ENCODE measurements around the gene ADGRG7. TPM values are rescaled to one million over a fixed set of nuclear protein-coding genes. Genes with fewer than 3 reads are reported as not detected.

ADGRG7 gene
- total and polyA plus RNA-seq, 8 donors, result 0.12 TPM; not detected in 7

DNA sequence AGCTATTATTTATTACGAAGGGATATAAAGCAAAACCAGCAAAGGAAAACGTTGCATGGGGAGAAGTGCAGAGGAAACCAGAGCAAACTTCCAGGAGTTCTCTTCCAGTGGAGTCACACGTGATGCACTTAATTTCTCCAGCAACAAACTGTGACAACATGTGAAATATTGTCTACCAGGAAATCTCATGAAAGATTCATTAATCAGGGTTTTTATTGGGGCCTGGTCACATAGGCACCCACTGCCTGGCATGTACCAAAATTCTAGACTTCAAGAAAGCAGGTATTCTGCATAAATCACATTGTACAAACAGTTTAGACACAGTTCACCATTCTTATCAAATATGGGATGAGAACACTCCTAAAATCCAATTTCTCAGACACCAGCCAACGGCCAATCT is 94.5 kb downstream of the ADGRG7 start:
- DNase-seq, result peak in 1 of 6 donors; percentile 15
- Histone ChIP-seq H3K27me3 (no peaks in the 10 kb centered on the region), H3K4me1 (no peaks in the 10 kb centered on the region), H3K9me3 (no peaks in the 10 kb centered on the region), H3K27ac (peak overlapping the region in 2 of 4 donors; percentile 4 to 54), H3K4me3 (no peak overlapping the region), H3K36me3 (no peaks in the 10 kb centered on the region)
- TF ChIP-seq, protein P1, sequence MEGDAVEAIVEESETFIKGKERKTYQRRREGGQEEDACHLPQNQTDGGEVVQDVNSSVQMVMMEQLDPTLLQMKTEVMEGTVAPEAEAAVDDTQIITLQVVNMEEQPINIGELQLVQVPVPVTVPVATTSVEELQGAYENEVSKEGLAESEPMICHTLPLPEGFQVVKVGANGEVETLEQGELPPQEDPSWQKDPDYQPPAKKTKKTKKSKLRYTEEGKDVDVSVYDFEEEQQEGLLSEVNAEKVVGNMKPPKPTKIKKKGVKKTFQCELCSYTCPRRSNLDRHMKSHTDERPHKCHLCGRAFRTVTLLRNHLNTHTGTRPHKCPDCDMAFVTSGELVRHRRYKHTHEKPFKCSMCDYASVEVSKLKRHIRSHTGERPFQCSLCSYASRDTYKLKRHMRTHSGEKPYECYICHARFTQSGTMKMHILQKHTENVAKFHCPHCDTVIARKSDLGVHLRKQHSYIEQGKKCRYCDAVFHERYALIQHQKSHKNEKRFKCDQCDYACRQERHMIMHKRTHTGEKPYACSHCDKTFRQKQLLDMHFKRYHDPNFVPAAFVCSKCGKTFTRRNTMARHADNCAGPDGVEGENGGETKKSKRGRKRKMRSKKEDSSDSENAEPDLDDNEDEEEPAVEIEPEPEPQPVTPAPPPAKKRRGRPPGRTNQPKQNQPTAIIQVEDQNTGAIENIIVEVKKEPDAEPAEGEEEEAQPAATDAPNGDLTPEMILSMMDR (IDR thresholded peaks at IDR 0.05), result no peak
- peak in 3 of 4 donors; percentile 36 to 72 (median 71) for ATAC-seq
- no peak for FAIRE-seq
- WGBS, 2 donors, result 41% methylated on average over 4 of the region's 4 CpGs
- intact Hi-C loops (cut with DNase I), result no loop called here

DNA sequence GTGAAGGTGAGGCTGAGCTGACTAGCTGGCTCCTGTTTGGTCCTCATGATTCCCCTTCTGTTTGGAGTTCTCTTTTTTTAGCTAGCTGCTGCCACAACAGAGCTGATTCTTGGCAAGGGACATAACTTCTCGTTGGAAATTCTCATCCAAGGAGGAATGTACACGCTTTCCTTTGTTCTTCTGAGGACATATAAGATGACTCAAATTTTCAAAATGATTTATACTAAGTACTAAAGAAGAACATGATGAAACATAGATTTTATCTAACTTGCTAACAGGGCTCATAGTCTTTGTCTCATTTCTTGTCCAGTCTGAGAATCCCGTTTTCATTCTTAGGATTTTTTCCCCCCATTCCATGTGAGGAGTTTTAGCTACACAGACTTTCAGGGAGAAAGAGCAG is 97.0 kb downstream of the ADGRG7 start:
- ATAC-seq (no peak), FAIRE-seq (no peak), DNase-seq (no peak)
- no peak overlapping the region for H3K27ac ChIP-seq
- WGBS, 2 donors, result 48 to 61% methylated on average over 3 of the region's 3 CpGs
- no peaks in the 10 kb centered on the region for H3K9me3 ChIP-seq
- no peaks in the 10 kb centered on the region for H3K36me3 ChIP-seq
- H3K4me3 ChIP-seq, result no peak overlapping the region
- H3K4me1 ChIP-seq, result peaks cover 0 to 8% (median 4%) of the 10 kb centered on the region in 3 donors
- no peaks in the 10 kb centered on the region for H3K27me3 ChIP-seq
- intact Hi-C loops (cut with DNase I), result no loop called here
- TF ChIP-seq, protein P1 (IDR thresholded peaks at IDR 0.05), result no peak

DNA sequence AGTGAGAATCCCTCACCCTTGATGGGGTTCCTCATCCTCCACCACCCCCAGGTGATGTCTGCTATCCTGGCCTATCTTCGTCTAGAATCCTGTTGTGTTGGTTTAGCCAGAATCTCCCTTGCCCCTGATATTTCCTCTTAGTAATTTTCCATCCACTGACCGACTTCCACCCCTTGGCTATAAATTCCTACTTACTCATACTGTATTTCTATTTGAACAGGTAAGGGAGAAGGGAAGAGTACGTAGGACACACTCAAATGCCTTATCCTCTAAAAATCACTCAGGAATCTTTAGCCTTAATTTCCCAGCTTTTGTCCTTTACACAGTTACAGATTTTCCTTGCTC is 99.2 kb downstream of the ADGRG7 start:
- no peak for DNase-seq
- TF ChIP-seq, protein P1 (IDR thresholded peaks at IDR 0.05), result no peak
- no peak for ATAC-seq
- 77 to 86% methylated on average over 3 of the region's 3 CpGs for WGBS, 2 donors
- peak overlapping the region; percentile 88 to 97 (median 96) for H3K27ac ChIP-seq
- H3K4me1 ChIP-seq, result peaks cover 0 to 17% (median 9%) of the 10 kb centered on the region in 3 donors
- peaks cover 0 to under 1% (median 0%) of the 10 kb centered on the region in 3 donors for H3K36me3 ChIP-seq
- H3K27me3 ChIP-seq, result no peaks in the 10 kb centered on the region
- H3K9me3 ChIP-seq, result no peaks in the 10 kb centered on the region
- intact Hi-C loops (cut with DNase I), result no loop called here
- FAIRE-seq, result no peak
- H3K4me3 ChIP-seq, result peak overlapping the region in 3 of 4 donors; percentile 34 to 77 (median 66)

DNA sequence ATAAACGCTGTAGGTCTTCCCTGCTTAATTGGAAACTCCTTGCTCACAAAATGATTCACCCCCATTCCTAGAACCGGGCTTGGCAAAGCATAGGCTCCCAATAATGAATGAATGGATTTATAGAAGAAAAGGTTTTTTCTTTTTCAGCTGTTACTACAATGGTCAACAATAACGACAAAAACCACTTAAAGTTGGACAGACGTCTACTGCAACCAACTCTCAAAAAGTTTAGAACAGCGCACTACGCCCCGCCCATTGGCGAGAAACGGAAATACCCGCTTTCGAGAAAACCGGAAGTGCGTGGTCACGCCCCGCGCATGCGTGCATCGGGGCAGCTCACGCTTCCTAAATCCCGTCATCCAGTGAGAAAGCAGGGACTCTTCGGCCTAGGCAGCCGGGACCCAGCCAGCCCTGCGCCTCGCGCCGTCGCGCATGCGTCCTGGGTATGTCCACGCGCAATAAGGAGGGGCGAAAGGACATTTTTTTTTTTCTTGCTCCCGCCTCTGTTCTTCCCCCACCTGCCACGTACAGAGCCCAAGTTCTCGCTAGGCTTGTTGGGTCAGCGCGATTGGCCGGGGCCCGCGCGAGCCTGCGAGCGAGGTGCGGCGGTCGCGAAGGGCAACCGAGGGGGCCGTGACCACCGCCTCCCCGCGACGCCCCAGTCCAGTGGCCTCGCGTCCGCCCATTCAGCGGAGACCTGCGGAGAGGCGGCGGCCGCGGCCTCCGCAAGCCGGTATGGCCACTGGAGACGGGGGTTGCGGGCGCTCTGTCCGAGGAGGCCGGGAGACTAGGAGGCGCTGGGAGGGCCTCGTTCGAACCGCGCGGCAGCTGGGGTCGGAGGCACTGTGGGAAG is 99.8 kb downstream of the ADGRG7 start, which contains the start of gene TFG:
TFG (plus strand) TSS at position 506 of the 853 bp plus-strand sequence. CDS start 4,192 bp downstream, outside the sequence.
- ATAC-seq, result peak; percentile 92 to 98 (median 96)
- Histone ChIP-seq H3K27ac (peak within 1 kb of the TSS; percentile 88 to 97 (median 96)), H3K36me3 (peaks cover 0 to 7% (median 0%) of the 10 kb centered on the region in 3 donors), H3K27me3 (no peaks in the 10 kb centered on the region), H3K9me3 (no peaks in the 10 kb centered on the region), H3K4me1 (peaks cover 0 to 17% (median 9%) of the 10 kb centered on the region in 3 donors), H3K4me3 (peak within 1 kb of the TSS; percentile 49 to 77 (median 65))
- intact Hi-C loops (cut with DNase I), result no loop called here
- DNase-seq, result peak; percentile 98 to 100 (median 99)
- TF ChIP-seq, protein P1 (IDR thresholded peaks at IDR 0.05), result no peak
- WGBS, 2 donors, result 1% methylated on average over 67 to 76 of the region's 76 CpGs
- peak; percentile 96 for FAIRE-seq

Data from pancreas (tissue), 10 donors.